PFSK-1 (cell line): ENCODE data around the gene OAS1.

ENCODE experiments used
- FOXP2 ChIP-seq: optimal IDR thresholded peaks from 2 replicates; pipeline ENCODE3; 2011; ENCODE audit warnings: borderline replicate concordance, control low read depth, inconsistent platforms; ENCODE audit not compliant: insufficient read depth; ENCODE audit errors: extremely low read length, extremely low read depth
- POLR2AphosphoS5 ChIP-seq: IDR thresholded peaks from 2 replicates; pipeline ENCODE4 v1.6.1; 2012; ENCODE audit warnings: low read depth, mild to moderate bottlenecking, control low read depth, low read length, moderate library complexity
- REST ChIP-seq, 2 experiments: IDR thresholded peaks; 2 replicates each; pipeline versions ENCODE4 v1.6.1 to v1.8.0; 2011 to 2012; ENCODE audit warnings: low read depth in 2 of 2, low read length in 2 of 2, control low read depth in 1 of 2, inconsistent platforms in 1 of 2, mild to moderate bottlenecking in 1 of 2, moderate library complexity in 1 of 2; ENCODE audit not compliant: insufficient read depth in 1 of 2
- SIN3A ChIP-seq: IDR thresholded peaks from 2 replicates; pipeline ENCODE4 v1.6.1; 2012; ENCODE audit warnings: mild to moderate bottlenecking, low read length, moderate library complexity, borderline replicate concordance; ENCODE audit not compliant: insufficient read depth
- TAF1 ChIP-seq: IDR thresholded peaks from 2 replicates; pipeline ENCODE4 v1.6.1; 2012; ENCODE audit warnings: low read length, control low read depth, borderline replicate concordance; ENCODE audit not compliant: insufficient read depth

- TF ChIP-seq POLR2AphosphoS5 (no peak), SIN3A (no peak), REST (IDR thresholded peaks at IDR 0.05; ENCODE audit: insufficient read depth in 1 of 2, low read depth in 2 of 2, low read length in 2 of 2) (no peak), TAF1 (no peak), FOXP2 (no peak)
These were observed 2.2 kb upstream of the OAS1 start for GRCh38 chr12:112904571-112904970.
